OCI-LY1 (cell line): ENCODE results near the gene IL36RN.

ENCODE experiments used
- H2AFZ ChIP-seq: fragments of 200-600 bp; sonication (generic), shearing (Covaris generic); 2 replicates; pipeline ENCODE4 v1.6.0; 2014; ENCODE audit warnings: antibody characterized with exemption, mild to moderate bottlenecking, low read length
- H3F3A ChIP-seq: fragments of 200-600 bp; sonication (generic), shearing (Covaris generic); 2 replicates; pipeline ENCODE4 v1.6.0; 2014; ENCODE audit warnings: mild to moderate bottlenecking, antibody characterized with exemption, low read length, moderate library complexity; ENCODE audit not compliant: insufficient read depth
- H3K27ac ChIP-seq: fragments of 200-600 bp; sonication (generic); 2 replicates; pipeline ENCODE4 v1.5.1; 2014; ENCODE audit warnings: low read length, mixed run types, mild to moderate bottlenecking, low read depth; ENCODE audit not compliant: poor library complexity, severe bottlenecking
- H3K27me3 ChIP-seq: fragments of 200-600 bp; sonication (generic); 2 replicates; pipeline ENCODE4 v1.6.0; 2014; ENCODE audit warnings: antibody characterized with exemption, mild to moderate bottlenecking, low read length, moderate library complexity; ENCODE audit not compliant: insufficient read depth
- H3K36me3 ChIP-seq: fragments of 200-600 bp; sonication (generic); 2 replicates; pipeline ENCODE4 v1.6.1; 2014; ENCODE audit warnings: mild to moderate bottlenecking, antibody characterized with exemption, low read length, moderate library complexity, mixed read lengths; ENCODE audit not compliant: insufficient read depth
- H3K4me1 ChIP-seq: fragments of 200-600 bp; sonication (generic); 2 replicates; pipeline ENCODE4 v1.5.1; 2014; ENCODE audit warnings: mild to moderate bottlenecking, low read length, moderate library complexity; ENCODE audit not compliant: insufficient read depth, severe bottlenecking
- H3K4me2 ChIP-seq: fragments of 200-600 bp; sonication (generic), shearing (Covaris generic); 2 replicates; pipeline ENCODE4 v1.6.1; 2014; ENCODE audit warnings: low read length
- H3K4me3 ChIP-seq: fragments of 200-600 bp; sonication (generic); 2 replicates; pipeline ENCODE4 v1.5.1; 2014; ENCODE audit warnings: low read length, low read depth, mild to moderate bottlenecking, mixed read lengths; ENCODE audit not compliant: poor library complexity, severe bottlenecking
- H3K79me2 ChIP-seq: fragments of 200-600 bp; shearing (Covaris generic); 2 replicates; pipeline ENCODE4 v1.6.1; 2016; ENCODE audit warnings: mixed run types, low read length, mixed read lengths; ENCODE audit not compliant: insufficient read depth
- H3K9ac ChIP-seq: fragments of 200-600 bp; sonication (generic), shearing (Covaris generic); 2 replicates; pipeline ENCODE4 v1.6.1; 2014; ENCODE audit warnings: mild to moderate bottlenecking, low read length, mixed read lengths
- H3K9me2 ChIP-seq: fragments of 200-600 bp; sonication (generic), shearing (Covaris generic); 2 replicates; pipeline ENCODE4 v1.6.1; 2014; ENCODE audit warnings: low read depth, mild to moderate bottlenecking, low read length, mixed read lengths
- H3K9me3 ChIP-seq: fragments of 200-600 bp; shearing (Covaris generic); 2 replicates; pipeline ENCODE4 v1.6.1; 2014; ENCODE audit warnings: low read length, mixed read lengths
- H4K20me1 ChIP-seq: fragments of 200-600 bp; sonication (generic), shearing (Covaris generic); 2 replicates; pipeline ENCODE4 v1.6.0; 2016; ENCODE audit warnings: mild to moderate bottlenecking, low read length; ENCODE audit not compliant: insufficient read depth
- CTCF ChIP-seq: fragments of 200-600 bp; sonication (generic), shearing (Covaris generic); IDR thresholded peaks from 2 replicates; pipeline ENCODE4 v1.5.1; 2017; ENCODE audit warnings: mild to moderate bottlenecking, antibody characterized with exemption, low read length, moderate library complexity, mixed read lengths
- EZH2 ChIP-seq: fragments of 200-600 bp; sonication (generic), shearing (Covaris generic); IDR thresholded peaks from 2 replicates; pipeline ENCODE4 v1.8.0; 2017; ENCODE audit warnings: borderline replicate concordance, mixed run types, mild to moderate bottlenecking, antibody characterized with exemption, low read length, moderate library complexity, mixed read lengths

Gene IL36RN

DNA sequence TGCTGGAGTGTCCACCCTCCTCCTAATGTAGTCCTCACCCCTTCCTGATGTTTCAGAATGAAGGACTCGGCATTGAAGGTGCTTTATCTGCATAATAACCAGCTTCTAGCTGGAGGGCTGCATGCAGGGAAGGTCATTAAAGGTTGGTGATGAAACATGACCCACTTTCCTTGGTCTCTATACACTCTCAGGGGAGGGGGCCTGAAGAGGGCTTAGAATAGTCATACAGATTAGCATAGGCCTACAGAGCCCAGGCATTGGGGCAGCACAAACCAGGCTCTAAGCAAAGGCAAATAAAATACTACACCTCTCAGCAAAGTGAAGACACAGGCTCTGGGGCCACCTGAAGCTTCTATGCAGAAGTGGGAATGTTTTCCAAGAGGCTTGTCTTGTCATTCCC lies 1.8 kb downstream of the IL36RN start:
- Histone ChIP-seq H3K4me2 (no peak overlapping the region), H3K9ac (no peak overlapping the region), H3K9me3 (no peaks in the 10 kb centered on the region), H3K36me3 (no peaks in the 10 kb centered on the region), H3K9me2 (no peaks in the 10 kb centered on the region), H3K79me2 (no peaks in the 10 kb centered on the region), H3K4me3 (no peak overlapping the region), H2AFZ (no peak overlapping the region), H3K27me3 (no peaks in the 10 kb centered on the region), H3K4me1 (no peaks in the 10 kb centered on the region), H3K27ac (no peak overlapping the region), H4K20me1 (no peaks in the 10 kb centered on the region), H3F3A (no peaks in the 10 kb centered on the region)
- TF ChIP-seq CTCF (no peak), EZH2 (no peak)

DNA sequence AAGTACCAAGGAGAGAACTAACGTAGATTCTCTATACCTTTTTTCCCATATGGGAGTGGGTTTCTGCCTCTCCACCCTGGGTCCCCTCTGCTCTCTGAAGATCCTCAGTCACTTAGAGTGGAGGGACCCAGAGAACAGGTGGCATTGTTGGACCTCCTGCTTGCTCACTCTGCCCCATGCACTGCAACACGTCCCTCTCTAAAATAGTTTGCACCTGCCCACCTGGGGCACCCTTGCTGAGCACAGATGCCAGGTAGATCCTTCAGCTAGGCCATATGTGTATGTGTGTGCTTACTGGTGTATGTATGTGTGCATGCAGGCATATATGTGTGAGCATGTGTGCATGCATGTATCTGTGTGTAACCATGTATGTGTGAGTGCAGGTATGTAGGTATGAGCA lies 2.2 kb downstream of the IL36RN start:
- no peak overlapping the region for H3K27ac ChIP-seq
- no peaks in the 10 kb centered on the region for H3K9me3 ChIP-seq
- no peak overlapping the region for H3K4me2 ChIP-seq
- H2AFZ ChIP-seq = no peak overlapping the region
- H3K36me3 ChIP-seq = no peaks in the 10 kb centered on the region
- no peak for TF ChIP-seq CTCF
- no peak overlapping the region for H3K9ac ChIP-seq
- no peak overlapping the region for H3K4me3 ChIP-seq
- no peaks in the 10 kb centered on the region for H4K20me1 ChIP-seq
- no peaks in the 10 kb centered on the region for H3F3A ChIP-seq
- H3K27me3 ChIP-seq = no peaks in the 10 kb centered on the region
- no peaks in the 10 kb centered on the region for H3K79me2 ChIP-seq
- H3K4me1 ChIP-seq = no peaks in the 10 kb centered on the region
- no peaks in the 10 kb centered on the region for H3K9me2 ChIP-seq

GRCh38 chr2:113061896-113062770 lies 3.1 kb downstream of the IL36RN start:
- Histone ChIP-seq H3K27me3 (no peaks in the 10 kb centered on the region), H3K4me2 (no peak overlapping the region), H3K79me2 (no peaks in the 10 kb centered on the region), H4K20me1 (no peaks in the 10 kb centered on the region), H3K4me3 (no peak overlapping the region), H3K27ac (no peak overlapping the region), H3K9me3 (no peaks in the 10 kb centered on the region), H2AFZ (no peak overlapping the region), H3K9ac (no peak overlapping the region), H3K4me1 (no peaks in the 10 kb centered on the region), H3F3A (no peaks in the 10 kb centered on the region), H3K9me2 (no peaks in the 10 kb centered on the region), H3K36me3 (no peaks in the 10 kb centered on the region)
- TF ChIP-seq CTCF = no peak
- no peak for TF ChIP-seq EZH2
